ENCODE measurements around the gene HMSD.

The HMSD gene

DNA sequence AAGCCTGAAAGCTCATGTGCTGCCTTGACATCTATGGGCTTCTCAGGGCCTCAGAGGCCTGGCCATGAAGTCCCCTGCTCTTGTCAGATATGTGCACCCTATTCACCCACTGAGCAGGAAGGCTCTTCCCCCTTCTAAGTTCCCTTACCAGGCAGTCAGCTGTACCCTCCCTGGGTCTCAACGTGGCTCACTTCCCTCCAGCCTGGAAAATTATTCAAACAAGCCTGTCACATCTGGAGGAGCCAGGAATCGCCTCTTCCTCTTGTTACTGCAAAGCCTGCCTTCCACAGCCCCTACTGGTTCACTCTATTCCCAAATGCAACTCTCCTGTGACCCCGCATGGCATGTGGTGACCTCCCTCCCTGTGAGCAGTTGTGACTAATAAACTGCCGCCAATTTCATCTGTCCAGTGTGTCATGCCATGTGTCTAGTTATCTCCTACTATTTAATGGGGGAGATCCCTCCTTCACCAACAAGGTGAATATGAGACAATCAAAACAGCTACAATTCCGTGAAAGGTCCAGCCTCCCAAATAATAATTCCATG lies 12.4 kb downstream of the HMSD start:
- TF ChIP-seq EZH2 (optimal IDR thresholded peaks at IDR 0.05; ENCODE audit: low read depth, low read length) (no peak), EZH2phosphoT487 (IDR thresholded peaks at IDR 0.05; ENCODE audit: low read length) (no peak)
- TF ChIP-seq, protein P1, sequence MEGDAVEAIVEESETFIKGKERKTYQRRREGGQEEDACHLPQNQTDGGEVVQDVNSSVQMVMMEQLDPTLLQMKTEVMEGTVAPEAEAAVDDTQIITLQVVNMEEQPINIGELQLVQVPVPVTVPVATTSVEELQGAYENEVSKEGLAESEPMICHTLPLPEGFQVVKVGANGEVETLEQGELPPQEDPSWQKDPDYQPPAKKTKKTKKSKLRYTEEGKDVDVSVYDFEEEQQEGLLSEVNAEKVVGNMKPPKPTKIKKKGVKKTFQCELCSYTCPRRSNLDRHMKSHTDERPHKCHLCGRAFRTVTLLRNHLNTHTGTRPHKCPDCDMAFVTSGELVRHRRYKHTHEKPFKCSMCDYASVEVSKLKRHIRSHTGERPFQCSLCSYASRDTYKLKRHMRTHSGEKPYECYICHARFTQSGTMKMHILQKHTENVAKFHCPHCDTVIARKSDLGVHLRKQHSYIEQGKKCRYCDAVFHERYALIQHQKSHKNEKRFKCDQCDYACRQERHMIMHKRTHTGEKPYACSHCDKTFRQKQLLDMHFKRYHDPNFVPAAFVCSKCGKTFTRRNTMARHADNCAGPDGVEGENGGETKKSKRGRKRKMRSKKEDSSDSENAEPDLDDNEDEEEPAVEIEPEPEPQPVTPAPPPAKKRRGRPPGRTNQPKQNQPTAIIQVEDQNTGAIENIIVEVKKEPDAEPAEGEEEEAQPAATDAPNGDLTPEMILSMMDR (IDR thresholded peaks at IDR 0.05; ENCODE audit: low read length), result no peak
- Histone ChIP-seq H4K20me1 (ENCODE audit: insufficient read depth, low read length) (no peaks in the 10 kb centered on the region), H3K4me2 (ENCODE audit: low read depth, low read length) (no peak overlapping the region), H3F3A (ENCODE audit: insufficient read depth, low read length) (no peaks in the 10 kb centered on the region), H3K9me2 (replicated peaks; ENCODE audit: insufficient read depth, low read length) (no peaks in the 10 kb centered on the region), H3K9ac (ENCODE audit: low read length) (no peak overlapping the region), H3K79me2 (ENCODE audit: low read length) (no peaks in the 10 kb centered on the region), H3K9me3 (replicated peaks; ENCODE audit: insufficient read depth, low read length) (no peaks in the 10 kb centered on the region), H2AFZ (ENCODE audit: low read length) (no peak overlapping the region), H3K36me3 (replicated peaks; ENCODE audit: insufficient read depth, low read length) (no peaks in the 10 kb centered on the region), H3K27ac (ENCODE audit: low read length) (no peak overlapping the region), H3K27me3 (replicated peaks; ENCODE audit: insufficient read depth, low read length) (no peaks in the 10 kb centered on the region), H3K4me1 (ENCODE audit: low read length) (0 out of 2 replicates have a peak, but pooled peaks cover 3% of the 10 kb centered on the region), H3K4me3 (ENCODE audit: low read length) (no peak overlapping the region)
- DNase-seq, result no peak

DNA sequence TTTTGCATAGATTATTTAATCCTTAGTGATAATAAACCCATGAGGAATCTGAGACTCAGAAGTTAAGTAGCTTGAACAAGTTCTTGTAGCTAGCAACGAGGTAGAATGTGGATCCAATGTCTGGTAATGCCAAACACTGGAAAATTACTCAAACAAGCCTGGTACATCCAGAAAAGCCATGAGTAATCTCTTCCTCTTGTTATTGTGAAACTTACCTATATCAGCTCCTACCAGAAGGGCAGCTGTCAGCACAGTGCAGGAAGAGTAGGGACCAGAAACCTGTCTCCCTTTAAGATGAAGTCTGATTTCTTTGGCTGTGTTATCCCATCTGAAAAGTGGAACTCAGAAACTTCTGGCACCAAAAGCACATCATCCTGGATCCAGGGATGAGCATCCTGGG lies 13.0 kb downstream of the HMSD start:
- no peaks in the 10 kb centered on the region for H3K79me2 ChIP-seq (ENCODE audit: low read length)
- H2AFZ ChIP-seq (ENCODE audit: low read length), result no peak overlapping the region
- H4K20me1 ChIP-seq (ENCODE audit: insufficient read depth, low read length), result no peaks in the 10 kb centered on the region
- H3K9me2 ChIP-seq (replicated peaks; ENCODE audit: insufficient read depth, low read length), result no peaks in the 10 kb centered on the region
- H3K4me1 ChIP-seq (ENCODE audit: low read length), result 0 out of 2 replicates have a peak, but pooled peaks cover 3% of the 10 kb centered on the region
- H3K27ac ChIP-seq (ENCODE audit: low read length), result no peak overlapping the region
- no peak overlapping the region for H3K9ac ChIP-seq (ENCODE audit: low read length)
- H3F3A ChIP-seq (ENCODE audit: insufficient read depth, low read length), result no peaks in the 10 kb centered on the region
- H3K4me2 ChIP-seq (ENCODE audit: low read depth, low read length), result no peak overlapping the region
- H3K9me3 ChIP-seq (replicated peaks; ENCODE audit: insufficient read depth, low read length), result no peaks in the 10 kb centered on the region
- H3K36me3 ChIP-seq (replicated peaks; ENCODE audit: insufficient read depth, low read length), result no peaks in the 10 kb centered on the region
- TF ChIP-seq, protein P1 (IDR thresholded peaks at IDR 0.05; ENCODE audit: low read length), result no peak
- no peak for TF ChIP-seq EZH2 (optimal IDR thresholded peaks at IDR 0.05; ENCODE audit: low read depth, low read length)
- TF ChIP-seq EZH2phosphoT487 (IDR thresholded peaks at IDR 0.05; ENCODE audit: low read length), result no peak
- no peak overlapping the region for H3K4me3 ChIP-seq (ENCODE audit: low read length)
- DNase-seq, result no peak
- no peaks in the 10 kb centered on the region for H3K27me3 ChIP-seq (replicated peaks; ENCODE audit: insufficient read depth, low read length)

DNA sequence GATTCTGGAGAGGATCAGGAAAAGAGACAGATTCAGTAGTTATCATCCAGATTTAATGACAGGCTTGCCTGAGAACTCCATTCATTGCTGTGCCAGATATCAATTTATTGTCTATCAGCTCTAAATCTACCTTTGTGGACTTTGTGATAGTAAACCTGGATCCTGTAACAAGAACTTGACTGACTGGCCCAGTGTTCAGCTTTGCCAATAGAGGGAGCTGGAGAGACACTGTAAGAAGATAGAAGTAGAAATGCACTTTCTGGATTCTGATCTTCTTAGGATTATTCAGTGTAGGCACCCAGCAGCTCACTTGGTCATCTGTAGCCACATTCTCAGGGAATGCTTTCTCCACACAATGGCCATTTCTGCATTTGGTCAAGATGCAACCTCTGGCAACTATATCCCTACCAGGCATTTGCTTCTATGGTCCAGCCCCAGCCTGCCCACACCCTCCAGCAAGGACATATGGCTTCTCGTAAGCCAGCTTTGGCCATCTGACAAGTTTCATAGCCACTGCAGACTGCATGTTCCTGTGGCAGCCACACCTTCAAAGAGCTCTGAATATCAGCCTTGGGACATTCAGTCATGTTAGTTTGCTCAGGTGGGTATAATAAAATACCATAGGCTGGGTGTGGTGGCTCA lies 14.6 kb downstream of the HMSD start:
- Histone ChIP-seq H3K36me3 (replicated peaks; ENCODE audit: insufficient read depth, low read length) (no peaks in the 10 kb centered on the region), H3K4me3 (ENCODE audit: low read length) (no peak overlapping the region), H3F3A (ENCODE audit: insufficient read depth, low read length) (no peaks in the 10 kb centered on the region), H3K9me3 (replicated peaks; ENCODE audit: insufficient read depth, low read length) (no peaks in the 10 kb centered on the region), H3K27me3 (replicated peaks; ENCODE audit: insufficient read depth, low read length) (no peaks in the 10 kb centered on the region), H4K20me1 (ENCODE audit: insufficient read depth, low read length) (no peaks in the 10 kb centered on the region), H3K27ac (ENCODE audit: low read length) (no peak overlapping the region), H3K79me2 (ENCODE audit: low read length) (no peaks in the 10 kb centered on the region), H2AFZ (ENCODE audit: low read length) (no peak overlapping the region), H3K4me2 (ENCODE audit: low read depth, low read length) (no peak overlapping the region), H3K4me1 (ENCODE audit: low read length) (0 out of 2 replicates have a peak, but pooled peaks cover 3% of the 10 kb centered on the region), H3K9me2 (replicated peaks; ENCODE audit: insufficient read depth, low read length) (no peaks in the 10 kb centered on the region), H3K9ac (ENCODE audit: low read length) (no peak overlapping the region)
- TF ChIP-seq, protein P1 (IDR thresholded peaks at IDR 0.05; ENCODE audit: low read length), result peak; percentile 87
- no peak for TF ChIP-seq EZH2phosphoT487 (IDR thresholded peaks at IDR 0.05; ENCODE audit: low read length)
- peak; percentile 71 for DNase-seq
